Uterus (tissue), 2 donors: ENCODE data around the gene PCDHGB1.

Source experiments
- POLR2A ChIP-seq, 2 donors: fragments of 450-650 bp; IDR thresholded peaks; one replicate each; pipeline ENCODE4 v1.6.1; 2016; ENCODE audit warnings: antibody characterized with exemption in 2 of 2, mild to moderate bottlenecking in 1 of 2, moderate library complexity in 1 of 2
- TF ChIP-seq, protein P1 (sequence below), 4 experiments: fragments of 200-600 bp in 2 of 4; fragments of 450-650 bp in 2 of 4; sonication (generic) in 2 of 4; IDR thresholded peaks; one replicate each; pipeline ENCODE4 v1.5.1; 2016 to 2019; ENCODE audit warnings: antibody characterized with exemption in 4 of 4, mild to moderate bottlenecking in 2 of 4, moderate library complexity in 1 of 4

DNA sequence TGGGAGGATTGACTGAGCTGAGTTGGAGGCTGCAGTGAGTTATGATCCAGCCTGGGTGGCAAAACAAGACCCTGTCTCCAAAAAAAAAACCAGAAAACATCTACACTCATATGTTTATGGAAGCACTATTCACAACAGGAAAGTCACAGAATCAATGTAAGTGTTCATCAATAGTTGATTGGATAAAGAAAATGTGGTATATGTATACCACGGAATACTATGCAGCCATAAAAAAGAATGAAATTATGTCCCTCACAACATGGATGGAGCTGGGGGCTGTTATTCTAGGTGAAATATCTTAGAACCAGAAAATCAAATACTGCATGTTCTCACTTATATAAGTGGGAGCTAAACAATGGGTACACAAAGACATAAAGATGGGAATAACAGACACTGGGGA lies 43.3 kb upstream of the PCDHGB1 start:
- TF ChIP-seq, protein P1, sequence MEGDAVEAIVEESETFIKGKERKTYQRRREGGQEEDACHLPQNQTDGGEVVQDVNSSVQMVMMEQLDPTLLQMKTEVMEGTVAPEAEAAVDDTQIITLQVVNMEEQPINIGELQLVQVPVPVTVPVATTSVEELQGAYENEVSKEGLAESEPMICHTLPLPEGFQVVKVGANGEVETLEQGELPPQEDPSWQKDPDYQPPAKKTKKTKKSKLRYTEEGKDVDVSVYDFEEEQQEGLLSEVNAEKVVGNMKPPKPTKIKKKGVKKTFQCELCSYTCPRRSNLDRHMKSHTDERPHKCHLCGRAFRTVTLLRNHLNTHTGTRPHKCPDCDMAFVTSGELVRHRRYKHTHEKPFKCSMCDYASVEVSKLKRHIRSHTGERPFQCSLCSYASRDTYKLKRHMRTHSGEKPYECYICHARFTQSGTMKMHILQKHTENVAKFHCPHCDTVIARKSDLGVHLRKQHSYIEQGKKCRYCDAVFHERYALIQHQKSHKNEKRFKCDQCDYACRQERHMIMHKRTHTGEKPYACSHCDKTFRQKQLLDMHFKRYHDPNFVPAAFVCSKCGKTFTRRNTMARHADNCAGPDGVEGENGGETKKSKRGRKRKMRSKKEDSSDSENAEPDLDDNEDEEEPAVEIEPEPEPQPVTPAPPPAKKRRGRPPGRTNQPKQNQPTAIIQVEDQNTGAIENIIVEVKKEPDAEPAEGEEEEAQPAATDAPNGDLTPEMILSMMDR (IDR thresholded peaks at IDR 0.05), result no peak
- no peak for TF ChIP-seq POLR2A (IDR thresholded peaks at IDR 0.05)
